HG03064 (cell line): ENCODE measurements around the gene FLRT3.

Experiments
- ATAC-seq: cut with Tn5 transposase; IDR thresholded peaks from one replicate; pipeline ENCODE4 v1.9.1; 2021; ENCODE audit warnings: low read depth; ENCODE audit not compliant: unreplicated experiment

The FLRT3 gene

GRCh38 chr20:14337400-14338171 is at the start of gene FLRT3:
TSS of gene FLRT3 (minus strand) at chr20:14337612. CDS start at chr20:14327506, 10,106 bp downstream.
- ATAC-seq = peak; percentile 88

DNA sequence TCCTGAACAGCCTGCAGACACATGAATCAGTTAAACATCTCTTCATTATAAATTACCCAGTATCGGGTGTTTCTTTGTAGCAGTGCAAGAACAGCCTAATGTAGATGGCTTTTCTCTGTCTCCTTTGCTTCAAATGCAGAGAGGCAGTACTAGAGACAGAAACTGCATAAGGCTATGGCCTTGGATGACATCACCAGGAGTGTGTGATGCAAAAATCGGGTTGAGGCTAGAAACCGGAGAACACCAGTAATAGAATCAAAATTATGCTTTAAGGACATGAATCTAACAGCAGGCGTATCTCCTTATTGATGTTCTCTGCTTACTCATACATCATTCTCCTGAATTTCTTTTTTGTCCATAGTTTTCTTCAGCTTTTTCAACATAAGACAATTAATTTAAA is 49.3 kb upstream of the FLRT3 start:
- ATAC-seq = no peak

GRCh38 chr20:14385176-14385740 is 47.8 kb upstream of the FLRT3 start:
- no peak for ATAC-seq

DNA sequence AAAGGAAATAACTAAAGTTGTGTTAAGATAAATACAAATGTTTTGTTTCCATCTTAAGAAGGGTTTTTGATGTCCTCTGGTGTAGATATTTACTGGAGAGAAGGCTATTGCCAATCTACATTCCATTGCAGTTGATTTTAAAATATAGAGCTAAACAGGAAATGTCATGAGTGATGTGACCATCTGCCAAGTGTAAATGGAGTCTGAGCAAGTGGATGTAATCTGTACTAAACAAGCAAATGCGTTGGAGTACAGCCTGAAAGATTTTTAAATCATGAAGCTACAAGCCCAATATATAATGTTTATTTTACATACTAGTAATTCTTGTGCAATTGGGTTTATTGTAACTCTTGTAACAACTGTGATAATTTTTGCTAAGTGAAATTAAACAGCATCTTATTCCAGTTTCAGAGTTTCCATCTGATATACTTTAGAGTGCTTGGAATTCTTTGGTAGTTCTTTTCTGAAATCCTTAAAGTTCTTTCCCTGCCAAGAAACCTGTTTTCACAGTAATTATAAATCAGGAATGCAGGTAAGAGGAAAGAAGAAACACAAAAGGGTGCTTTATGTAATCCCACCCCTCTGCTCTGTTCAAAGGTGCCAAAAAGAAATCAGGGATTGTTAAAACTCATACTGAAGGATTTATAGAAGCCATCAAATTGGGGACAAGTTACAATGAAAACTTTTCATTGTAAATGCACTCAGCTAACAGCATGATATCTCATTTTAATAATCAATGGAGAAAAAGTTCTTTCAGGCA is 47.2 kb upstream of the FLRT3 start:
- ATAC-seq = no peak

GRCh38 chr20:14383335-14383734 is 45.9 kb upstream of the FLRT3 start:
- ATAC-seq = no peak

DNA sequence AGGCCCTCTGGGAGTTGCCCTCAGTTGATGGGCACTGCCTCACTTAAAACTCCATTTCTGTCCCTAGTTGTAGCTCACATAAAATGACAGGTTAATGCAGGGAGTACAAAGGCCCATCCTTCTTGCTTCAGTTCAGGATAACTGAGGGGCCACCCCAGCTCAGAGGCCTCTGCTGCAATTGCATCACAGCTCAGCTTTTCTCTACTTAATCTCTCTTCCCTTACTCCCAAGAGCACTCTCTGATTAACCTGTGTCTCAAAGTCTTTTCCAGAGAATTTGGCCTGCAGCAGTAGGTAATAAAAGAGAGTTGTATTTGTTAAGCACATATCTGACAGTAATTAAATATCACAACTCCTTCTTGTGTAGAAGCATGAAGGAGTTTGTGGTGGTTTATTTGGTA is 40.9 kb upstream of the FLRT3 start:
- no peak for ATAC-seq

GRCh38 chr20:14375416-14375985 is 38.1 kb upstream of the FLRT3 start:
- ATAC-seq = no peak

DNA sequence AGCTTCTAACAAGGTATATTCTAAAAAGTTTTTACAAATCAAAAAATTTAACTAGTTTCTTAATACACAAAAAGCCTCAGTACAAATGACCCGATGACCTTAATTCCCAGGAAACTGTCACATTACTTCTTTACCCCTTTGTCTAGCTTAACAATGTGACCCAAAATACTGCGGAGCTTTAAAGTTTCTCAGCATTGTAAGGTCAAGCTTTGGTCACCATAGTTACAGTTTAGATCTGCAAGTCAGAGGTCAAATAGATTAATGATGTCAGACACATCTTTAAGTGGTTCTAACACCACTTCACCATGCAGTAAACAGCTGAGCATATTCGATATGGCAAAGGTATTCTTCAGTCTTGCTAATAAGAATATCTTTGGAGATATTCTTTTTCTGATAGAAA is 36.8 kb upstream of the FLRT3 start:
- no peak for ATAC-seq

DNA sequence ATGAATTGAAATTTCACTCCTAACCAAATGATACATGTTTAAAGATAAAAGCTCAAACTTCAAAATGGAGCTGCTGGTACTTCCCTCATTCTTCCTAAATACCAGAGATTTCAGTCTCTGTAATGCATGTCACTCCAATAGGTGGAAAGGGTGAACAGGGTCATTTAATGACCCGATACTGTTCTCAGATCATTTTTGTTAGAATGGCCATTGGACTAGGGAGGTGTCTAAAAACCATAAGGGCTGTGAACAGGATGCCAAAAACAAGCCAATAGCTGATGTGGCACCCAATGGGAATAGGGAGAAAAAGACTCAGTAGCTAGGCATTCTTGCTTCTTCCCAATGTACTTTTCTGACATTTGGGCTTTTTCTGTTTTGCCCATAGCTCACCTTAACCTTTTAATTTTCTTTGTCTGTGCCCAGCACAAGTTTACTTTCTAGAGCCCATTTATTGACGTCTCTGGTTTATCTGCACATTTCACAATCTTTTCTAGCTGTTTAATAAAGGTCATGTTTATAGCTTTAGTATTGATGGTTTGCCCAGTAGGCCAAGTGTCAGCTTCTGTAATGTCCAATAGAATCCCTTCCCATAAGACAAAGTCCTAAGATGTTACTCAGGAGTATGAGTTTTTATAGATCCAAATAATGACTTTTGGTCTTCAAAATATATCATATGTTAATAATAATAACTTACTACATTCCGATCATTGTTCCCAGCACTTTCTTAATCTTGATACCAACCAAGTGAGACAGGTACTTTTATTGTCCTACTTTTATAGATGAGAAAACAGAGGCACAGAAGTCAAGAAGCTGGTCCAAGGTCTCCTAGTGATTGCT is 24.3 kb upstream of the FLRT3 start:
- no peak for ATAC-seq

GRCh38 chr20:14360416-14360815 is 23.0 kb upstream of the FLRT3 start:
- no peak for ATAC-seq

GRCh38 chr20:14355791-14356190 is 18.4 kb upstream of the FLRT3 start:
- ATAC-seq = no peak

- ATAC-seq = no peak
Observed at GRCh38 chr20:14344746-14345145, 7.3 kb upstream of the FLRT3 start.

DNA sequence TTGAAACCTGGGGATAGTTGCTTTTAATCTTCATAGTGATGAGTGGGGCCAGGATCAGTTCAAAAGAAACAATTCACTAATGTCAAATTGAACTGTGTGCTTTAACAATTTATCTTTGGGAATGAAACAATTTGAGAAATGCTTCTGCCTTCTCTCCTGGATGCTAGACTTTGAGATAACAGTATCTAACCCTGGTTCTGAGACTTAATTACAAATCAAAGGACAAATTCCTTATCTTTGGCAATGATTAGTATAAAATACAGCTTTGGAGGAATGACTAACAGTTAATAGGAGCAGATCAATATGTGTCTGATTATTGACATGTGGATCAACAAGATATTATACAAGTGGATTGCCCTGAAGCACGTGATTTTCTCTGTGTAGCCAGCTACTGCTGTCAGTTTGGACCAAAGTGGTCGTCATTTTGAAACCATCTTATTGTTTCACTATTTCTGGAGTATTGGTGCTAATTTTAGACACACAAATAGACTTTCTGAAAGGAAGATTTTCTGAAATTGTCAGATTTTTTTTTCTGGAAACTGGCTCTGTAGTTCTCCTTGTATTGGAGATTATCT is 6.2 kb upstream of the FLRT3 start:
- no peak for ATAC-seq

GRCh38 chr20:14342918-14343317 is 5.5 kb upstream of the FLRT3 start:
- ATAC-seq = no peak

GRCh38 chr20:14341801-14342200 is 4.4 kb upstream of the FLRT3 start:
- ATAC-seq = no peak

DNA sequence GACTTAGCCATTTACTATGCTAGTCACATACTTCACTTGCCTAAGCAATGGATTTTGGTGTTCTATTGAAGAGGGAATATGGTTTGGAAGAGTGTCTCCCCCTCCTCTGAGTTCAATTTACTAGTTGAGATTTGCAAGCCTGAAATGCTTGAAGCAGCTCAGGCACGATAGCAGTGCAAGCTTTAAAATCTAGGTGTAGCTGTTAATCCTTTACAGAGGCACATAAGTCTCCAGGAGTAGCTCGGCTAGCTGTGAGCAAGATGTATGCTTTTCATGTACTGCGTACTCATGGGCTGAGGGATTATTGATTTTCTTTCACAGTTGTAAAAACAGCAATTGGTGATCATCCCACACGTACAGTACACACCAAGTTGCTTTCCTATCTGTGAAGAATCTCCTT is 726 bp downstream of the FLRT3 start:
- ATAC-seq = no peak

DNA sequence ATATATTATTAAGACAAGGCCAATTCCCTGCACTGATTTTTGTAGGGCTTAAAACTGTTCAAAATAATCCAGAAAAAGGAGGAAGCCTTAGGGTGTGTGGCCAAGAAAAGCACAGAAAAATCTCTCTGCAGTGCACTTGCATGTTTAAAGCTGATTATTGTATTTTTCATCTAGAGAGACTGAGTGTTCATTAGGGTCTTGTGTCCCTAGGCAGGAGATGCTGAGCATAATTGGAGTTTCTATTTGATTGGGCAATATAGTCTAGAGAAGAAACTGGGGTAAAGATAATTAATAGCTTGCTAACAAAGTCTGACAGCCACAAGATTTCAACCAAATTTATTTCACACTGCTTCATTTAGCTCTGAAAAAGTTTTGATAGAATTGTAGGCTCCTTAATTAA is 2.4 kb downstream of the FLRT3 start:
- ATAC-seq = no peak

DNA sequence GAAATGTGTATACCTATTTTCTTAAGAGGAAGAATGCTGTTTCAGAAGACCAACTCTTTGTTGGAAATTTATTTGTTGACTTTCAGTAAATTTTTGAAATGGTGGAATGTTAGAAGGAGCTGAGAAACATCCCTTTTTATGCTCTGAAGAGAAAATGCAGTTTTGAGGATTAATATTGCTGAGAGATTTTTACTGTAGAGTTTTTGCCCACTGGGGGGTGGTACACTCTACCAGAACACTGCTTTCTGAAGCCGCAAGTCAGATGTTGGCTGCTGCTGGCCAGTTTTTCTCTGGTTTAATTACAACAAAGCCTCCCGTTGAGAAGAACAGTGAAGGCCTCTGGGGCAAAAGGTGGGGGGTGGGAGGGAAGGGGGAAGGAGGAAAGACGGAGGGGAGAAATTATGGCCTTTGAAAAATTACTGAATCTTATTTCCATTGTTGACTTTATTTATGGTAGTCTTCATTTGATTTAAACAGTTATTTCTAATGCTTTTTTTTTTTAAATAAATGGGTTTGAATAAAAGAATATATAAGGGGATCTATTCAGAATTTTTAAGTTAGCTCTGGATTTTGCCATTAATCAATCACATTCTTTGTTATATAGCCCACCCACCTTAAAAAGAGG is 3.0 kb downstream of the FLRT3 start:
- no peak for ATAC-seq

GRCh38 chr20:14333721-14334120 is 3.7 kb downstream of the FLRT3 start:
- ATAC-seq = no peak

- no peak for ATAC-seq
Observed at GRCh38 chr20:14332866-14333265, 4.5 kb downstream of the FLRT3 start.
